Vagina (tissue), 2 donors: ENCODE data around the gene RARS2.

Source experiments
- CTCF ChIP-seq, 3 experiments: fragments of 450-650 bp in 2 of 3; fragments of 200-600 bp in 1 of 3; sonication (generic) in 1 of 3; IDR thresholded peaks; one replicate each; pipeline ENCODE4 v1.5.1; 2017 to 2019; ENCODE audit warnings: antibody characterized with exemption in 3 of 3, mild to moderate bottlenecking in 2 of 3, moderate library complexity in 2 of 3
- POLR2AphosphoS5 ChIP-seq, 2 donors: sonication (generic); formaldehyde crosslinking; IDR thresholded peaks; one replicate each; pipeline ENCODE4 v1.9.0; 2017; ENCODE audit warnings: antibody characterized with exemption in 2 of 2, mild to moderate bottlenecking in 2 of 2, low read depth in 1 of 2; ENCODE audit not compliant: insufficient read depth in 1 of 2

GRCh38 chr6:87573307-87574024 lies 16.3 kb downstream of the RARS2 start:
- TF ChIP-seq CTCF (IDR thresholded peaks at IDR 0.05), result no peak
- no peak for TF ChIP-seq POLR2AphosphoS5 (IDR thresholded peaks at IDR 0.05; ENCODE audit: insufficient read depth in 1 of 2, low read depth in 1 of 2)
